ENCODE results near the gene FASTK. TPM values are rescaled to one million over a fixed set of nuclear protein-coding genes. Genes with fewer than 3 reads are reported as not detected.

Gene FASTK
- polyA plus RNA-seq, 1 experiment: 89.9 TPM

DNA sequence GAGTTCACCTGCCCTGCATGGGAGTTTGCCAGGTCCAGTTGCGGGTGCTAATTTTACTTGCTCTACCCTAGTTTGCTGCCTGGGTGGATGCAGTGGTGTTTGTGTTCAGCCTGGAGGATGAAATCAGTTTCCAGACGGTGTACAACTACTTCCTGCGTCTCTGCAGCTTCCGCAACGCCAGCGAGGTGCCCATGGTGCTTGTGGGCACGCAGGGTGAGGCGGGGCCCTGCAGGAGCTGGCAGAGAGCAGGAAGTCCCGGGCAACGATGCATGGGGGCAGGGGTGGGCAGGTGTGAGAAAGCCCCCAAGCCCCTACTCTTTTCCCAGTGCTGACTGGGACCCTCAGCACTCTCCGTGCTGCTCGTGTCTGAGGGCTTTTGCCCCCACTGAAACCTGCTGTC, 37.0 kb upstream of the FASTK start:
- CTCF ChIA-PET: interaction anchor here (1.1 kb wide), 1 partner anchor 105 kb away, joined by 3 read pairs; no protein-coding TSS in a partner anchor

DNA sequence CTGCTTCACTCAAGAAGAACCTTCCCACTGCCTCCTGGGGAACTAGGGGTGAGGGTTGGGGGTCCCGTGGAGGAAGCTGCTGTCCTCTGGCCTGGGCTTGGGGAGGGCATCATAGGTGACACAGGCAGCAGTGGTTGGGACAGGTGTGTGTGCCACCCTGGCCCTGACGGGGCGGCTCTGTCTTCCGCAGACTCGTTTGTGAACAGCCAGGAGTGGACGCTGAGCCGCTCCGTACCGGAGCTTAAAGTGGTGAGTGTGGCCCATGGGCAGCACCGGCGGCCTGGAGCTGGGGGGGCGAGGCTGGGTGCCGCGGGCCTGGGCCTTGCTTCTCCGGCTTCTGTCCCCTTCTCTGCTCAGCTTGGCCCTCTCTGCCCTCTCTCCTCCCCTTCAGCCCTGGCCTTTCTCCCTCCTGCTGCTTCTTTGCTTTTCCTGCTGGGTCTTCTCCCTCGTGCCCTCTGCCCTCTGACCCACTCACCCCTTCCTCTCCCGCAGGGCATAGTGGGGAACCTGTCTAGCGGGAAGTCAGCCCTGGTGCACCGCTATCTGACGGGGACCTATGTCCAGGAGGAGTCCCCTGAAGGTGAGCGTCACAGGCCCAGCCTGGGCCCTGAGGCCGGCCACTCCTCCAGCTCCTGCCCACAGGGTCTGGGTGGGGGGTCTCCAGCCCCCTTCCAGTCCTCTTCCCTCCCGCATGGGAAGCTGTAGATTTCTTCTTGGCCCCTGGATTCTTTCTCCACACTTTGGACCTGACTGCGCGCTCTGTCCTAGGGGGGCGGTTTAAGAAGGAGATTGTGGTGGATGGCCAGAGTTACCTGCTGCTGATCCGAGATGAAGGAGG, 36.2 kb upstream of the FASTK start:
- Histone ChIP-seq H3K4me3 (ENCODE audit: low read depth, low read length) (no peak overlapping the region), H3K36me3 (ENCODE audit: control insufficient read depth, insufficient read depth, low read length) (peaks cover 43% of the 10 kb centered on the region), H3K27me3 (ENCODE audit: control insufficient read depth, insufficient read depth, low read length) (no peaks in the 10 kb centered on the region)
- POLR2A ChIA-PET: no interaction called here
- TF ChIP-seq, protein P1, sequence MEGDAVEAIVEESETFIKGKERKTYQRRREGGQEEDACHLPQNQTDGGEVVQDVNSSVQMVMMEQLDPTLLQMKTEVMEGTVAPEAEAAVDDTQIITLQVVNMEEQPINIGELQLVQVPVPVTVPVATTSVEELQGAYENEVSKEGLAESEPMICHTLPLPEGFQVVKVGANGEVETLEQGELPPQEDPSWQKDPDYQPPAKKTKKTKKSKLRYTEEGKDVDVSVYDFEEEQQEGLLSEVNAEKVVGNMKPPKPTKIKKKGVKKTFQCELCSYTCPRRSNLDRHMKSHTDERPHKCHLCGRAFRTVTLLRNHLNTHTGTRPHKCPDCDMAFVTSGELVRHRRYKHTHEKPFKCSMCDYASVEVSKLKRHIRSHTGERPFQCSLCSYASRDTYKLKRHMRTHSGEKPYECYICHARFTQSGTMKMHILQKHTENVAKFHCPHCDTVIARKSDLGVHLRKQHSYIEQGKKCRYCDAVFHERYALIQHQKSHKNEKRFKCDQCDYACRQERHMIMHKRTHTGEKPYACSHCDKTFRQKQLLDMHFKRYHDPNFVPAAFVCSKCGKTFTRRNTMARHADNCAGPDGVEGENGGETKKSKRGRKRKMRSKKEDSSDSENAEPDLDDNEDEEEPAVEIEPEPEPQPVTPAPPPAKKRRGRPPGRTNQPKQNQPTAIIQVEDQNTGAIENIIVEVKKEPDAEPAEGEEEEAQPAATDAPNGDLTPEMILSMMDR (IDR thresholded peaks at IDR 0.05; ENCODE audit: insufficient read depth, low read depth, low read length): no peak
- CTCF ChIA-PET: interaction anchor here (0.6 to 1.9 kb wide), 6 partner anchors 11 to 104 kb away, joined by 3 to 6 read pairs (median 4); no protein-coding TSS in a partner anchor
- no peak for DNase-seq (ENCODE audit: low read depth)

More for the DNA sequence above, 37.0 kb upstream of the FASTK start:
- TF ChIP-seq, protein P1 (IDR thresholded peaks at IDR 0.05; ENCODE audit: insufficient read depth, low read depth, low read length): no peak
- no peak overlapping the region for H3K4me3 ChIP-seq (ENCODE audit: low read depth, low read length)
- H3K27me3 ChIP-seq (ENCODE audit: control insufficient read depth, insufficient read depth, low read length): no peaks in the 10 kb centered on the region
- DNase-seq (ENCODE audit: low read depth): no peak
- H3K36me3 ChIP-seq (ENCODE audit: control insufficient read depth, insufficient read depth, low read length): peaks cover 43% of the 10 kb centered on the region
- POLR2A ChIA-PET: no interaction called here

DNA sequence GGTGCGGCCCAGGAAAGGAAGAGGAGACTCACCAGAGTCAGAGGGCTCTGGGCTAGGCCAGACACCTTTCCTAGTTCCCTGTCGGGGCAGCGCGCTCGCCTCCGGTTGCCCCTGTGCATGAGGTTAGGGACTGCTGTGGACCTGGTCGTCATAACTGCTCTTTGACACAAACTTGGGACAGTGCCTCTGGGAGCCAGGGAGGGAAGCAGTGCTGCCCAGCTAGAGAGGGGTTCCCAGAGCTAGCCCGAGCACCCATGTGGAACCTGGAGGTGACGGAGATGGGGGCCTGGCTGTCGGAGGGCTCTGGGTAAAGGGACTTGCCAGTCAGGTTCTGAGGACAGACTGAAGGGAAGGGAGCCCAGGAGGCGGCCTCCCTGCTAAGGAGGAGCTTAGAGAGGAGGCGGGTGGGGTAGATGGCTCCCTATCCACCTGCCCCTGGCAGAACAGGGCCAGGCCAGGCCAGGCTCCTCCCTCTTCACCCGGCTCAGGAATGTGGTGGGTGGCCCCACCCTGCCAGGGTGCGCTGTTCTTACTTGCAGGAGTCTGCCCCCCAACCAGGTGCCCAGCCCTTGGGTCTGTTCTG, 35.3 kb upstream of the FASTK start:
- Histone ChIP-seq H3K4me3 (ENCODE audit: low read depth, low read length) (no peak overlapping the region; the same call in 1 of the 2 replicates), H3K27me3 (ENCODE audit: control insufficient read depth, insufficient read depth, low read length) (no peaks in the 10 kb centered on the region), H3K36me3 (ENCODE audit: control insufficient read depth, insufficient read depth, low read length) (peaks cover 37% of the 10 kb centered on the region)
- TF ChIP-seq, protein P1 (IDR thresholded peaks at IDR 0.05; ENCODE audit: insufficient read depth, low read depth, low read length): no peak
- POLR2A ChIA-PET: no interaction called here
- CTCF ChIA-PET: interaction anchor here (0.8 to 4.5 kb wide), 8 partner anchors 8 to 103 kb away, joined by 3 to 36 read pairs (median 4); no protein-coding TSS in a partner anchor
- DNase-seq (ENCODE audit: low read depth): no peak

DNA sequence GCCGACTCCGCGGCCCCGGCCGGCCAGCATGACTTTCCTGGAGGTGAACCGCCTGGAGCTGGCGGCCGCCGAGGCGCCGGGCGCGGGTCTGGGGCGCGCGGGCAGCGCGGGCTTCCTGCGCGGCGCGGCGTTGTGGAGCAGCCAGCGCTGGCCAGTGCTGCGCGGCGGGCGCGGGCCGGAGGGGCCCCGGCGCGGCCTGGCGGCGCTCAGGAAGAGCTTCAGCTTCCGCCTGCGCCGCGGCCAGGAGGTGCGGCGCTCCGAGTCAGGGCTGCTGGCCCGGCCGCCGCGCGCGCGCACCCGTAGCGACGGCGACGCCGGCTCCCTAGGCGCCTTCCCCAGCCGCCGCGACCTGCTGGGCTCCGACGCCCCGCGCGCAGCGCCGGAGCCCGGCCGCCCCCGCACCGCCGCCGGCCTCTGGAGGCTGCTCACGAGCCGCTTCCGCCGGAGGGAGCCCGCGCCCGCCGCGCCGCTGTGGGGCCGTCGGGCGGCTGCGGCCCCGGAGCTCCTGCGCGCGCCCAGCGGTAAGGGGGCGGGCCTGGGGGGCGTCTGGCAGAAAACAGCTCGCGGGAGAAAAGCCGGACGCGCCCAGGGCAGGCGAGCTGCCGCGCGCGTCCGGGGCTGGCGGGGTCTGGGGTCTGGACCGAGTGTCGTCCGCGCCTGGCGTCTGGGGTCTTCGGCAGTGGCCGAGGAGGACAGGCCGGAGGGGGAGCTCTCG, 34.7 kb upstream of the FASTK start:
- CTCF ChIA-PET: interaction anchor here (0.8 to 4.5 kb wide), 9 partner anchors 9 to 103 kb away, joined by 3 to 36 read pairs (median 4); no protein-coding TSS in a partner anchor

More for the DNA sequence above, 34.7 kb upstream of the FASTK start:
- no peak overlapping the region; the same call in 1 of the 2 replicates for H3K4me3 ChIP-seq (ENCODE audit: low read depth, low read length)
- H3K36me3 ChIP-seq (ENCODE audit: control insufficient read depth, insufficient read depth, low read length): peaks cover 31% of the 10 kb centered on the region
- POLR2A ChIA-PET: no interaction called here
- TF ChIP-seq, protein P1 (IDR thresholded peaks at IDR 0.05; ENCODE audit: insufficient read depth, low read depth, low read length): no peak
- no peaks in the 10 kb centered on the region for H3K27me3 ChIP-seq (ENCODE audit: control insufficient read depth, insufficient read depth, low read length)
- DNase-seq (ENCODE audit: low read depth): no peak
